Stimulated activated CD4-positive, alpha-beta T cell treated with anti-CD3 and anti-CD28 coated beads, Interleukin-1b, Interleukin-23, amount 100 ng/mL, for 48 hours (primary cell): ENCODE results near the gene SPATA25.

ENCODE experiments used
- DNase-seq: peaks from one replicate; pipeline ENCODE4 v3.0.0-alpha.2; 2020

SPATA25 gene

GRCh38 chr20:45863543-45864470, 23.6 kb downstream of the SPATA25 start:
- no peak for DNase-seq

GRCh38 chr20:45861221-45862075, 26.0 kb downstream of the SPATA25 start:
- DNase-seq = no peak

- DNase-seq = no peak
Observed at GRCh38 chr20:45860560-45861220, 26.7 kb downstream of the SPATA25 start.

- DNase-seq = no peak
Observed at GRCh38 chr20:45859916-45860315, 27.5 kb downstream of the SPATA25 start.

GRCh38 chr20:45857882-45858216, 29.6 kb downstream of the SPATA25 start:
- peak; percentile 57 for DNase-seq

GRCh38 chr20:45857114-45857881, 30.1 kb downstream of the SPATA25 start, which contains the start of the genes ACOT8 and ZSWIM3:
TSS of gene ACOT8 (minus strand) at chr20:45857392. CDS start at chr20:45857315, 77 bp downstream.
TSS of gene ZSWIM3 (plus strand) at chr20:45857614. CDS start at chr20:45857826, 212 bp downstream.
- DNase-seq = peak; percentile 95

- DNase-seq = no peak
Observed at GRCh38 chr20:45853484-45853883, 33.9 kb downstream of the SPATA25 start.

GRCh38 chr20:45852326-45852725, 35.1 kb downstream of the SPATA25 start:
- no peak for DNase-seq

- no peak for DNase-seq
Observed at GRCh38 chr20:45851501-45851900, 35.9 kb downstream of the SPATA25 start.

- no peak for DNase-seq
Observed at GRCh38 chr20:45850926-45851325, 36.5 kb downstream of the SPATA25 start.

- DNase-seq = no peak
Observed at GRCh38 chr20:45850238-45850637, 37.2 kb downstream of the SPATA25 start.

- no peak for DNase-seq
Observed at GRCh38 chr20:45848969-45849582, 38.3 kb downstream of the SPATA25 start.

- no peak for DNase-seq
Observed at GRCh38 chr20:45848421-45848820, 39.0 kb downstream of the SPATA25 start.

- DNase-seq = no peak
Observed at GRCh38 chr20:45845452-45845851, 42.0 kb downstream of the SPATA25 start.

GRCh38 chr20:45843506-45843905, 43.9 kb downstream of the SPATA25 start:
- no peak for DNase-seq

GRCh38 chr20:45842169-45842812, 45.1 kb downstream of the SPATA25 start:
- no peak for DNase-seq

GRCh38 chr20:45841407-45842129, 45.9 kb downstream of the SPATA25 start:
- no peak for DNase-seq

GRCh38 chr20:45840700-45841198, 46.7 kb downstream of the SPATA25 start:
- DNase-seq = no peak

- no peak for DNase-seq
Observed at GRCh38 chr20:45836841-45837240, 50.6 kb downstream of the SPATA25 start.
